ENCODE data around the gene HYAL3. TPM values are rescaled to one million over a fixed set of nuclear protein-coding genes. Genes with fewer than 3 reads are reported as not detected.

Gene HYAL3
- total and polyA plus RNA-seq, 2 of the 13 experiments (the other 11 are each of a cell fraction or from before 2014, with no cell fraction given) = 5.5 to 10.4 TPM

DNA sequence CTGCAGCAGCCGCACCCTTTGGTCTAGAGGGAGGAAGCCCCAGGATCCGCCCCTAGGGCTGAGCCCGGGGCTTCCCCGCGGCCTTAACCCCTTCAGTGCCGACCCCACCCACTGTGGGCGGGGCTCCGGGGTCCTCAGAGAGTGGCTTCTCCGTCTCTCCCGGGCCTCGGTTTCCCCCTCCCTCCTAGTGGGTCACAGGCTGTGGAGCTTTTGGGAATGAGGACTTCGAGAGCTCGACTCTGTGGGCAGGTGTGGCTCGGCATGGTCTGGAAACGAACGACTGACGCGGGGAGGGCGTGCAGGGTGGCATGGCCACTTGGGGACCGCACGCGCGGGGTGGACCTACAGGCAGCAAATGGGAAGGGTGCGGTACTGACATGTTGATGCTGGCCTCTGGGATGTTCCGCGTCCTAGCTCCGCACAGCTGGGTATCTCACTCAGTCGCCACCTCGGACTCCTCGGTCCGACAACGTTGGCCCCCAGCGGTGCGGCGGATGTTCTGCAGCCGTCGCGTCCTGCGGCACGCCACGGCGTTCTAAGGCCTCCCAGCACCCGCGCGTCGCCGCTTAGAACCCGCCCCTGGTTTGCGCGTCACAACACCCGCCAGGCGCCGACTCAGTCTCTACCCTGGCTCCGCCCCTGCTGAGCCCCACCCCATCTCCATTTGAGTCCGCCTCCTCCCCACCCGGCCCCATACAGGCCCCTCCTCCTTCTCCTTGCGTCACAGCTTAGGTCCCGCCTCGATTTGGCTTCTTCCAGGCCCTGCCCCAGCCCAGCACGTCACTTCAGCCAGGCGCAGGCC is at the start of gene HYAL3, which contains the start of gene NAA80 (continued):
- peak; percentile 51 for TF ChIP-seq FOXA3 (CRISPR knock-in tag; IDR thresholded peaks at IDR 0.05)
- peak; percentile 85; the same call in 1 of the 2 replicates for TF ChIP-seq ZNF550 (CRISPR knock-in tag; IDR thresholded peaks at IDR 0.05; ENCODE audit: borderline replicate concordance)
- no peak for TF ChIP-seq JUNB (CRISPR knock-in tag; IDR thresholded peaks at IDR 0.05; ENCODE audit: borderline replicate concordance)
- no peak for TF ChIP-seq SYNCRIP (IDR thresholded peaks at IDR 0.05; ENCODE audit: insufficient read depth, low read depth, low read length)
- peak; percentile 86 for TF ChIP-seq ZIK1 (CRISPR knock-in tag; IDR thresholded peaks at IDR 0.05; ENCODE audit: borderline replicate concordance, low read depth)
- TF ChIP-seq KLF13 (CRISPR knock-in tag; IDR thresholded peaks at IDR 0.05) = no peak
- peak; percentile 2; the same call in 1 of the 2 replicates for TF ChIP-seq ZNF333 (CRISPR knock-in tag; IDR thresholded peaks at IDR 0.05; ENCODE audit: borderline replicate concordance)
- TF ChIP-seq ATF1 (CRISPR knock-in tag; IDR thresholded peaks at IDR 0.05) = no peak; the same call in 1 of the 2 replicates
- TF ChIP-seq CHD2 (IDR thresholded peaks at IDR 0.05; ENCODE audit: low read depth, low read length) = no peak
- TF ChIP-seq SMAD3 (CRISPR knock-in tag; IDR thresholded peaks at IDR 0.05) = no peak; the same call in 1 of the 2 replicates
- peak; percentile 24; the same call in 1 of the 2 replicates for TF ChIP-seq ZNF790 (CRISPR knock-in tag; IDR thresholded peaks at IDR 0.05; ENCODE audit: borderline replicate concordance)
- peak; percentile 73 for TF ChIP-seq IKZF4 (CRISPR knock-in tag; IDR thresholded peaks at IDR 0.05; ENCODE audit: borderline replicate concordance, low read depth, not compliant biosample characterization)
- TF ChIP-seq ZNF331 (CRISPR knock-in tag; IDR thresholded peaks at IDR 0.05) = peak; percentile 47; the same call in 1 of the 2 replicates
- TF ChIP-seq ZKSCAN1 (IDR thresholded peaks at IDR 0.05; ENCODE audit: low read length) = no peak
- TF ChIP-seq, protein P1, sequence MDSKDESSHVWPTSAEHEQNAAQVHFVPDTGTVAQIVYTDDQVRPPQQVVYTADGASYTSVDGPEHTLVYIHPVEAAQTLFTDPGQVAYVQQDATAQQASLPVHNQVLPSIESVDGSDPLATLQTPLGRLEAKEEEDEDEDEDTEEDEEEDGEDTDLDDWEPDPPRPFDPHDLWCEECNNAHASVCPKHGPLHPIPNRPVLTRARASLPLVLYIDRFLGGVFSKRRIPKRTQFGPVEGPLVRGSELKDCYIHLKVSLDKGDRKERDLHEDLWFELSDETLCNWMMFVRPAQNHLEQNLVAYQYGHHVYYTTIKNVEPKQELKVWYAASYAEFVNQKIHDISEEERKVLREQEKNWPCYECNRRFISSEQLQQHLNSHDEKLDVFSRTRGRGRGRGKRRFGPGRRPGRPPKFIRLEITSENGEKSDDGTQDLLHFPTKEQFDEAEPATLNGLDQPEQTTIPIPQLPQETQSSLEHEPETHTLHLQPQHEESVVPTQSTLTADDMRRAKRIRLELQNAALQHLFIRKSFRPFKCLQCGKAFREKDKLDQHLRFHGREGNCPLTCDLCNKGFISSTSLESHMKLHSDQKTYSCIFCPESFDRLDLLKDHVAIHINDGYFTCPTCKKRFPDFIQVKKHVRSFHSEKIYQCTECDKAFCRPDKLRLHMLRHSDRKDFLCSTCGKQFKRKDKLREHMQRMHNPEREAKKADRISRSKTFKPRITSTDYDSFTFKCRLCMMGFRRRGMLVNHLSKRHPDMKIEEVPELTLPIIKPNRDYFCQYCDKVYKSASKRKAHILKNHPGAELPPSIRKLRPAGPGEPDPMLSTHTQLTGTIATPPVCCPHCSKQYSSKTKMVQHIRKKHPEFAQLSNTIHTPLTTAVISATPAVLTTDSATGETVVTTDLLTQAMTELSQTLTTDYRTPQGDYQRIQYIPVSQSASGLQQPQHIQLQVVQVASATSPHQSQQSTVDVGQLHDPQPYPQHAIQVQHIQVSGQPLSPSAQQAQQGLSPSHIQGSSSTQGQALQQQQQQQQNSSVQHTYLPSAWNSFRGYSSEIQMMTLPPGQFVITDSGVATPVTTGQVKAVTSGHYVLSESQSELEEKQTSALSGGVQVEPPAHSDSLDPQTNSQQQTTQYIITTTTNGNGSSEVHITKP (CRISPR knock-in tag; IDR thresholded peaks at IDR 0.05; ENCODE audit: low read depth) = no peak
- no peak for TF ChIP-seq MATR3 (CRISPR knock-in tag; IDR thresholded peaks at IDR 0.05)
- no peak; the same call in 1 of the 2 replicates for TF ChIP-seq CEBPG (CRISPR knock-in tag; IDR thresholded peaks at IDR 0.05)
- TF ChIP-seq ZNF251 (CRISPR knock-in tag; IDR thresholded peaks at IDR 0.05) = no peak; the same call in 1 of the 2 replicates
- TF ChIP-seq BRCA1 (CRISPR knock-in tag; IDR thresholded peaks at IDR 0.05) = no peak
- peak; percentile 18 for TF ChIP-seq ISL2 (CRISPR knock-in tag; IDR thresholded peaks at IDR 0.05)
